HepG2 (cell line): Measurements from ENCODE around the gene PCDHGB6. TPM values are rescaled to one million over a fixed set of nuclear protein-coding genes. Genes with fewer than 3 reads are reported as not detected.

ENCODE experiments used
- ATAC-seq: fragments of 200-7000 bp; cut with Tn5 transposase; 3 replicates; pipeline ENCODE4 v1.9.1; 2020; ENCODE audit warnings: mild to moderate bottlenecking, moderate library complexity
- BruUV-seq: library from RNA; stranded (reverse); fragments of 400-500 nt; replicated peaks from 2 replicates; lab custom pipeline; 2021; lab: Mats Ljungman, UMichigan
- CTCF ChIA-PET: fragments of 300-600 bp; formaldehyde crosslinking; extraction: SDS; loops from one replicate; lab custom pipeline; 2021; ENCODE audit warnings: low total read pairs, inconsistent platforms, low intra/inter-chr PET ratio; lab: Yijun Ruan, JAX
- POLR2A ChIA-PET: fragments of 350-600 bp; sonication (Branson Sonifier 250); formaldehyde crosslinking; loops from one replicate; lab custom pipeline; 2020; ENCODE audit warnings: antibody characterized with exemption, inconsistent platforms; lab: Yijun Ruan, JAX
- DNase-seq: peaks from one replicate; pipeline ENCODE4 v3.0.0-alpha.2; 2015; ENCODE audit warnings: low spot score
- FAIRE-seq: peaks from 3 replicates; lab custom pipeline; 2011; peaks lifted over from hg19 to GRCh38; lab: Jason Lieb, UNC
- H2AFZ ChIP-seq: one replicate; pipeline ENCODE4 v1.6.1; 2011; ENCODE audit warnings: low read length, inconsistent platforms
- H3K27ac ChIP-seq: fragments of 300-600 bp; 3 replicates; pipeline ENCODE4 v1.8.0; 2011; ENCODE audit warnings: mixed run types, mild to moderate bottlenecking, mixed read lengths, low read length, inconsistent platforms; ENCODE audit not compliant: insufficient read depth; ENCODE audit errors: extremely low read length
- H3K27me3 ChIP-seq, 2 experiments: fragments of 200-600 bp in 1 of 2; 2 replicates in 1 of 2; 3 replicates in 1 of 2; pipeline versions ENCODE4 v1.6.0 to v1.8.0; 2011; ENCODE audit warnings: low read length in 2 of 2, mild to moderate bottlenecking in 2 of 2, moderate library complexity in 2 of 2, inconsistent platforms in 1 of 2; ENCODE audit not compliant: insufficient read depth in 2 of 2, control insufficient read depth in 1 of 2
- H3K36me3 ChIP-seq, 2 experiments: fragments of 200-600 bp in 1 of 2; replicated peaks in 1 of 2; 2 replicates in 1 of 2; 3 replicates in 1 of 2; pipeline versions ENCODE4 v1.5.1 to v1.8.0; 2011; ENCODE audit warnings: low read length in 2 of 2, inconsistent platforms in 1 of 2; ENCODE audit not compliant: insufficient read depth in 2 of 2, control insufficient read depth in 1 of 2
- H3K4me1 ChIP-seq: 2 replicates; pipeline ENCODE4 v1.5.1; 2012; ENCODE audit warnings: low read length, inconsistent platforms; ENCODE audit not compliant: insufficient read depth
- H3K4me2 ChIP-seq: 2 replicates; pipeline ENCODE4 v1.6.0; 2011; ENCODE audit warnings: low read depth, low read length, inconsistent platforms
- H3K4me3 ChIP-seq, 3 experiments: fragments of 200-600 bp in 1 of 3; sonication (generic), shearing (Covaris generic) in 1 of 3; replicated peaks in 1 of 3; 2 replicates each; pipeline ENCODE4 v1.5.1; 2011 to 2016; ENCODE audit warnings: low read length in 3 of 3, inconsistent platforms in 2 of 3, low read depth in 2 of 3, mild to moderate bottlenecking in 2 of 3, control low read depth in 1 of 3, mixed read lengths in 1 of 3; ENCODE audit not compliant: insufficient read depth in 1 of 3
- H3K79me2 ChIP-seq: one replicate; pipeline ENCODE4 v1.6.1; 2011; ENCODE audit warnings: low read length, inconsistent platforms; ENCODE audit not compliant: insufficient read depth
- H3K9ac ChIP-seq: 2 replicates; pipeline ENCODE4 v1.6.0; 2011; ENCODE audit warnings: mild to moderate bottlenecking, low read depth, low read length, inconsistent platforms; ENCODE audit not compliant: insufficient read depth
- H3K9me3 ChIP-seq: 2 replicates; pipeline ENCODE4 v1.5.1; 2012; ENCODE audit warnings: mild to moderate bottlenecking, low read length
- H4K20me1 ChIP-seq: 2 replicates; pipeline ENCODE4 v1.6.0; 2011; ENCODE audit warnings: inconsistent platforms, mild to moderate bottlenecking, low read length, moderate library complexity; ENCODE audit not compliant: insufficient read depth
- CBX5 ChIP-seq: sonication (generic); formaldehyde crosslinking; IDR thresholded peaks from 2 replicates; pipeline ENCODE4 v1.4.0; 2020; ENCODE audit warnings: missing genetic modification reagents, borderline replicate concordance
- FOSL2 ChIP-seq: sonication (generic); formaldehyde crosslinking; IDR thresholded peaks from 2 replicates; pipeline ENCODE4 v1.4.0; 2020; ENCODE audit warnings: missing genetic modification reagents
- HNRNPH1 ChIP-seq: fragments of 200-400 bp; formaldehyde crosslinking; optimal IDR thresholded peaks from 2 replicates; pipeline ENCODE3; 2017; ENCODE audit warnings: mild to moderate bottlenecking, low read depth, low read length
- HNRNPK ChIP-seq: fragments of 200-400 bp; formaldehyde crosslinking; IDR thresholded peaks from 2 replicates; pipeline ENCODE4 v1.6.1; 2018; ENCODE audit warnings: low read length, low read depth, moderate library complexity, mild to moderate bottlenecking; ENCODE audit not compliant: poor library complexity, severe bottlenecking
- HOXD1 ChIP-seq: sonication (generic); formaldehyde crosslinking; IDR thresholded peaks from 2 replicates; pipeline ENCODE4 v1.5.0; 2020; ENCODE audit warnings: missing genetic modification reagents
- JARID2 ChIP-seq: sonication (generic); formaldehyde crosslinking; IDR thresholded peaks from 2 replicates; pipeline ENCODE4 v1.8.1; 2023; ENCODE audit warnings: missing genetic modification reagents, inconsistent platforms; ENCODE audit not compliant: insufficient replicate concordance
- JUNB ChIP-seq: sonication (generic); formaldehyde crosslinking; IDR thresholded peaks from 2 replicates; pipeline ENCODE4 v1.8.0; 2022; ENCODE audit warnings: missing genetic modification reagents, mild to moderate bottlenecking, borderline replicate concordance
- KAT8 ChIP-seq: IDR thresholded peaks from 2 replicates; pipeline ENCODE4 v1.6.1; 2016; ENCODE audit warnings: missing genetic modification reagents, missing compliant biosample characterization
- TGIF2 ChIP-seq: IDR thresholded peaks from 2 replicates; pipeline ENCODE4 v1.6.1; 2016; ENCODE audit warnings: control low read depth, missing compliant biosample characterization
- ZFP36L2 ChIP-seq: sonication (generic); formaldehyde crosslinking; IDR thresholded peaks from 2 replicates; pipeline ENCODE4 v1.4.0; 2020; ENCODE audit warnings: missing genetic modification reagents
- ZFY ChIP-seq: sonication (generic); formaldehyde crosslinking; IDR thresholded peaks from 2 replicates; pipeline ENCODE4 v1.4.0; 2020; ENCODE audit warnings: missing genetic modification reagents
- ZNF20 ChIP-seq: sonication (generic); formaldehyde crosslinking; IDR thresholded peaks from 2 replicates; pipeline ENCODE4 v1.4.0; 2020; ENCODE audit warnings: mild to moderate bottlenecking, moderate library complexity, missing genetic modification reagents
- ZNF441 ChIP-seq: sonication (generic); formaldehyde crosslinking; IDR thresholded peaks from 2 replicates; pipeline ENCODE4 v1.7.0; 2021; ENCODE audit warnings: missing genetic modification reagents, borderline replicate concordance
- WGBS: methylation state at CpG from one replicate; pipeline ENCODE4 v1.1.6; 2017; ENCODE audit warnings: low lambda C conversion rate; 5-methylcytosine and 5-hydroxymethylcytosine counted together
- in situ Hi-C: cut with HindIII; loops from 2 replicates; pipeline ENCODE4 v1.10.0; 2017; ENCODE audit warnings: low pct_unique_long_range_greater_than_20kb; ENCODE audit not compliant: extremely low pct_ligation_motif_present
- intact Hi-C: fragments of 100-400 bp; cut with micrococcal nuclease; formaldehyde crosslinking; loops from one replicate; pipeline ENCODE4 v1.10.0; 2022; ENCODE audit not compliant: unreplicated experiment
- polyA plus RNA-seq, 8 experiments: library from polyadenylated mRNA; depleted of rRNA in 3 of 8; stranded (reverse) in 7 of 8; unstranded in 1 of 8; fragments of >200 nt; fragmentation: Illumina TruSeq in 4 of 8; extraction: Trizol in 4 of 8; gene quantifications; 2 replicates each; pipeline versions ENCODE4 v1.2.1 to v1.2.3, GENCODE V29; 2011 to 2016; ENCODE audit warnings: low read depth in 4 of 8, missing spikeins in 1 of 8, mixed read lengths in 1 of 8; ENCODE audit not compliant: insufficient read depth in 1 of 8
- total RNA-seq, 5 experiments: library from RNA; depleted of rRNA; stranded (reverse); fragments of >200 nt; fragmentation: Illumina TruSeq; extraction: Trizol; gene quantifications; 2 replicates each; pipeline ENCODE4 v1.2.3, GENCODE V29; 2016; ENCODE audit warnings: low read depth in 1 of 5
- TF ChIP-seq, protein P1 (sequence below): sonication (generic); formaldehyde crosslinking; IDR thresholded peaks from 2 replicates; pipeline ENCODE4 v1.5.1; 2020; ENCODE audit warnings: missing genetic modification reagents, mild to moderate bottlenecking, borderline replicate concordance
- TF ChIP-seq, protein P2 (sequence below): sonication (generic); formaldehyde crosslinking; IDR thresholded peaks from 2 replicates; pipeline ENCODE4 v1.8.0; 2023; ENCODE audit warnings: mild to moderate bottlenecking, missing genetic modification reagents

PCDHGB6 gene
- total and polyA plus RNA-seq, 2 of the 13 experiments (the other 11 are each of a cell fraction or from before 2014, with no cell fraction given), result 0.01 to 0.20 TPM

DNA sequence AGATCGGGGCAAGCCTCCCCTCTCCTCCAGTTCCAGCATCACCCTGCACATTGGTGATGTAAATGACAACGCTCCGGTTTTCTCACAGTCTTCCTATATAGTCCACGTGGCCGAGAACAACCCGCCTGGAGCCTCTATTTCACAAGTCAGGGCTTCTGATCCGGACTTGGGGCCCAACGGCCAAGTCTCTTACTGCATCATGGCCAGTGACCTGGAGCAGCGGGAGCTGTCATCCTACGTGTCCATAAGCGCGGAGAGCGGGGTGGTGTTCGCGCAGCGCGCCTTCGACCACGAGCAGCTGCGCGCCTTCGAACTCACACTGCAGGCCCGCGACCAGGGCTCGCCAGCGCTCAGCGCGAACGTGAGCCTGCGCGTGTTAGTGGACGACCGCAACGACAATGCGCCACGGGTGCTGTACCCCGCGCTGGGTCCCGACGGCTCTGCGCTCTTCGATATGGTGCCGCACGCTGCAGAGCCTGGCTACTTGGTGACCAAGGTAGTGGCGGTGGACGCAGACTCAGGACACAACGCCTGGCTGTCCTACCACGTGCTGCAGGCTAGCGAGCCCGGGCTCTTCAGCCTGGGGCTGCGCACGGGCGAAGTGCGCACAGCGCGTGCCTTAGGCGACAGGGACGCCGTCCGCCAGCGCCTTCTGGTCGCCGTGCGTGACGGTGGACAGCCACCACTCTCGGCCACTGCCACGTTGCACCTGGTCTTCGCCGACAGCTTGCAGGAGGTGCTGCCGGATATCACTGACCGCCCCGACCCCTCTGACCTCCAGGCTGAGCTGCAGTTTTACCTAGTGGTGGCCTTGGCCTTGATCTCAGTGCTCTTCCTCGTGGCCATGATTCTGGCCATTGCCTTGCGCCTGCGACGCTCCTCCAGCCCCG lies 18.4 kb upstream of the PCDHGB6 start:
- Histone ChIP-seq H3K4me1 (peaks cover 5% of the 10 kb centered on the region; the same call in 1 of the 2 replicates), H3K9me3 (peaks cover 33% of the 10 kb centered on the region), H3K4me2 (no peak overlapping the region), H3K79me2 (no peaks in the 10 kb centered on the region), H3K9ac (no peak overlapping the region), H4K20me1 (no peaks in the 10 kb centered on the region), H3K36me3 (no peaks in the 10 kb centered on the region), H2AFZ (no peak overlapping the region), H3K4me3 (no peak overlapping the region), H3K27me3 (no peaks in the 10 kb centered on the region), H3K27ac (no peak overlapping the region)
- ChIA-PET POLR2A (no interaction called here), CTCF (no interaction called here)
- BruUV-seq, result no TSS peak
- intact Hi-C loops, result no loop called here
- no peak for TF ChIP-seq ZNF20
- TF ChIP-seq ZFY (CRISPR knock-in tag), result no peak
- TF ChIP-seq HNRNPK, result no peak
- no peak for TF ChIP-seq JUNB (CRISPR knock-in tag)
- no peak for TF ChIP-seq CBX5 (CRISPR knock-in tag)
- no peak for TF ChIP-seq FOSL2 (CRISPR knock-in tag)
- no peak for TF ChIP-seq KAT8 (CRISPR knock-in tag)
- TF ChIP-seq ZFP36L2 (CRISPR knock-in tag), result no peak
- no peak for TF ChIP-seq JARID2 (CRISPR knock-in tag)
- TF ChIP-seq, protein P1, sequence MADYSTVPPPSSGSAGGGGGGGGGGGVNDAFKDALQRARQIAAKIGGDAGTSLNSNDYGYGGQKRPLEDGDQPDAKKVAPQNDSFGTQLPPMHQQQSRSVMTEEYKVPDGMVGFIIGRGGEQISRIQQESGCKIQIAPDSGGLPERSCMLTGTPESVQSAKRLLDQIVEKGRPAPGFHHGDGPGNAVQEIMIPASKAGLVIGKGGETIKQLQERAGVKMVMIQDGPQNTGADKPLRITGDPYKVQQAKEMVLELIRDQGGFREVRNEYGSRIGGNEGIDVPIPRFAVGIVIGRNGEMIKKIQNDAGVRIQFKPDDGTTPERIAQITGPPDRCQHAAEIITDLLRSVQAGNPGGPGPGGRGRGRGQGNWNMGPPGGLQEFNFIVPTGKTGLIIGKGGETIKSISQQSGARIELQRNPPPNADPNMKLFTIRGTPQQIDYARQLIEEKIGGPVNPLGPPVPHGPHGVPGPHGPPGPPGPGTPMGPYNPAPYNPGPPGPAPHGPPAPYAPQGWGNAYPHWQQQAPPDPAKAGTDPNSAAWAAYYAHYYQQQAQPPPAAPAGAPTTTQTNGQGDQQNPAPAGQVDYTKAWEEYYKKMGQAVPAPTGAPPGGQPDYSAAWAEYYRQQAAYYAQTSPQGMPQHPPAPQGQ (CRISPR knock-in tag), result no peak
- TF ChIP-seq ZNF441, result no peak
- TF ChIP-seq HNRNPH1, result no peak
- TF ChIP-seq TGIF2 (CRISPR knock-in tag), result no peak
- no peak for TF ChIP-seq HOXD1 (CRISPR knock-in tag)
- TF ChIP-seq, protein P2, sequence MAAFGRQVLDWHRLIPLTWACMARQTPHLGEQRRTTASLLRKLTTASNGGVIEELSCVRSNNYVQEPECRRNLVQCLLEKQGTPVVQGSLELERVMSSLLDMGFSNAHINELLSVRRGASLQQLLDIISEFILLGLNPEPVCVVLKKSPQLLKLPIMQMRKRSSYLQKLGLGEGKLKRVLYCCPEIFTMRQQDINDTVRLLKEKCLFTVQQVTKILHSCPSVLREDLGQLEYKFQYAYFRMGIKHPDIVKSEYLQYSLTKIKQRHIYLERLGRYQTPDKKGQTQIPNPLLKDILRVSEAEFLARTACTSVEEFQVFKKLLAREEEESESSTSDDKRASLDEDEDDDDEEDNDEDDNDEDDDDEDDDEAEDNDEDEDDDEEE, result no peak
- DNase-seq, result no peak
- ATAC-seq, result no peak
- WGBS, result 92% methylated on average over 53 of the region's 77 CpGs
- no peak for FAIRE-seq
- in situ Hi-C loops, result no loop called here
